K562 (cell line): ENCODE results near the gene CNPY3. TPM values are rescaled to one million over a fixed set of nuclear protein-coding genes. Genes with fewer than 3 reads are reported as not detected.
A peak's percentile ranks its signal among the peaks of the same experiment; 100 is the strongest.

ENCODE experiments used
- ARID1B ChIP-seq: fragments of 450-650 bp; IDR thresholded peaks from 2 replicates; pipeline ENCODE4 v1.6.1; 2016; ENCODE audit warnings: antibody characterized with exemption, mild to moderate bottlenecking, inconsistent platforms
- ATF7 ChIP-seq: fragments of 450-650 bp; IDR thresholded peaks from 2 replicates; pipeline ENCODE4 v1.7.1; 2014; ENCODE audit warnings: mild to moderate bottlenecking, moderate library complexity
- CBX8 ChIP-seq: fragments of 200-600 bp; sonication (generic); IDR thresholded peaks from 2 replicates; pipeline ENCODE4 v1.6.1; 2012; ENCODE audit warnings: borderline replicate concordance, mixed run types, low read depth, mild to moderate bottlenecking, moderate library complexity, mixed read lengths, low read length, control low read depth, inconsistent platforms; ENCODE audit not compliant: poor library complexity, severe bottlenecking; ENCODE audit errors: extremely low read depth
- CEBPB ChIP-seq: fragments of 450-650 bp; IDR thresholded peaks from 2 replicates; pipeline ENCODE4 v1.6.1; 2016; ENCODE audit warnings: missing genetic modification characterization, missing compliant biosample characterization
- CSDE1 ChIP-seq, 2 experiments: fragments of 450-650 bp; IDR thresholded peaks; 2 replicates each; pipeline ENCODE4 v1.6.1; 2016; ENCODE audit warnings: mild to moderate bottlenecking in 1 of 2
- HMG20B ChIP-seq: fragments of 250-450 bp; sonication (Bioruptor Pico); IDR thresholded peaks from 2 replicates; pipeline ENCODE4 v1.5.0; 2021; ENCODE audit warnings: mild to moderate bottlenecking
- MAFF ChIP-seq: IDR thresholded peaks from 2 replicates; pipeline ENCODE4 v1.6.1; 2012; ENCODE audit warnings: low read length, improper control_type of control experiment
- NCOA6 ChIP-seq: fragments of 450-650 bp; IDR thresholded peaks from 2 replicates; pipeline ENCODE4 v1.6.1; 2017; ENCODE audit warnings: mild to moderate bottlenecking
- NR2C2 ChIP-seq, 2 experiments: fragments of 200-800 bp in 1 of 2; sonication (Bioruptor generic) in 1 of 2; sonication (generic) in 1 of 2; formaldehyde crosslinking in 1 of 2; IDR thresholded peaks; 2 replicates each; pipeline versions ENCODE4 v1.6.1 to v1.8.0; 2016 to 2022; ENCODE audit warnings: mild to moderate bottlenecking in 1 of 2, missing compliant biosample characterization in 1 of 2, missing genetic modification characterization in 1 of 2, missing genetic modification reagents in 1 of 2
- NR2F6 ChIP-seq: fragments of 450-650 bp; formaldehyde crosslinking; IDR thresholded peaks from 2 replicates; pipeline ENCODE4 v1.4.0; 2020; ENCODE audit warnings: mild to moderate bottlenecking
- RUNX1 ChIP-seq: sonication (generic); IDR thresholded peaks from 2 replicates; pipeline ENCODE4 v1.6.1; 2016; ENCODE audit warnings: antibody characterized with exemption, low read depth
- TBP ChIP-seq: optimal IDR thresholded peaks from 2 replicates; pipeline ENCODE3; 2011; ENCODE audit warnings: low read depth, low read length, improper control_type of control experiment
- ZNF253 ChIP-seq: fragments of 250-450 bp; sonication (Bioruptor Pico); conservative IDR thresholded peaks from 2 replicates; pipeline ENCODE4 v1.6.1; 2021; ENCODE audit warnings: mild to moderate bottlenecking
- ZNF311 ChIP-seq: fragments of 250-450 bp; sonication (Bioruptor Pico); IDR thresholded peaks from 2 replicates; pipeline ENCODE4 v1.4.0; 2020; ENCODE audit warnings: mild to moderate bottlenecking, moderate library complexity
- polyA plus RNA-seq, 8 experiments: library from polyadenylated mRNA; depleted of rRNA in 4 of 8; stranded (reverse) in 5 of 8; unstranded in 3 of 8; fragments of >200 nt; fragmentation: Nextera tagmentation in 2 of 8; fragmentation: Illumina TruSeq in 1 of 8; extraction: Ambion mirVana in 2 of 8; extraction: Trizol in 1 of 8; gene quantifications; 2 replicates each; pipeline versions ENCODE4 v1.2.1 to v1.2.3, GENCODE V29; 2011 to 2014; ENCODE audit warnings: inconsistent platforms in 1 of 8, missing spikeins in 1 of 8
- total RNA-seq, 7 experiments: library from RNA; depleted of rRNA in 6 of 7; stranded (reverse); fragments of >200 nt in 6 of 7; fragmentation: Illumina TruSeq in 2 of 7; extraction: Trizol in 2 of 7; gene quantifications; 2 replicates each; pipeline versions ENCODE4 v1.2.1 to v1.2.3, GENCODE V29; 2011 to 2021; ENCODE audit warnings: low replicate concordance in 1 of 7
- TF ChIP-seq, protein P1 (sequence below): sonication (generic); formaldehyde crosslinking; IDR thresholded peaks from 2 replicates; pipeline ENCODE4 v1.8.0; 2022; ENCODE audit warnings: mild to moderate bottlenecking, missing genetic modification reagents
- TF ChIP-seq, protein P2 (sequence below): sonication (generic); formaldehyde crosslinking; IDR thresholded peaks from 2 replicates; pipeline ENCODE4 v1.8.0; 2022; ENCODE audit warnings: mild to moderate bottlenecking, missing genetic modification reagents
- TF ChIP-seq, protein P3 (sequence below): conservative IDR thresholded peaks from 2 replicates; pipeline ENCODE4 v1.6.1; 2011; ENCODE audit warnings: low read depth, mild to moderate bottlenecking, low read length; ENCODE audit not compliant: control insufficient read depth
- TF ChIP-seq, protein P4 (sequence below): fragments of 450-650 bp; IDR thresholded peaks from 2 replicates; pipeline ENCODE4 v1.6.1; 2016; ENCODE audit warnings: borderline replicate concordance

Gene CNPY3
- total and polyA plus RNA-seq, 9 of the 15 experiments (the other 6 are each of a cell fraction or from before 2014, with no cell fraction given), result 2.4 to 37.4 (median 21.2) TPM

DNA sequence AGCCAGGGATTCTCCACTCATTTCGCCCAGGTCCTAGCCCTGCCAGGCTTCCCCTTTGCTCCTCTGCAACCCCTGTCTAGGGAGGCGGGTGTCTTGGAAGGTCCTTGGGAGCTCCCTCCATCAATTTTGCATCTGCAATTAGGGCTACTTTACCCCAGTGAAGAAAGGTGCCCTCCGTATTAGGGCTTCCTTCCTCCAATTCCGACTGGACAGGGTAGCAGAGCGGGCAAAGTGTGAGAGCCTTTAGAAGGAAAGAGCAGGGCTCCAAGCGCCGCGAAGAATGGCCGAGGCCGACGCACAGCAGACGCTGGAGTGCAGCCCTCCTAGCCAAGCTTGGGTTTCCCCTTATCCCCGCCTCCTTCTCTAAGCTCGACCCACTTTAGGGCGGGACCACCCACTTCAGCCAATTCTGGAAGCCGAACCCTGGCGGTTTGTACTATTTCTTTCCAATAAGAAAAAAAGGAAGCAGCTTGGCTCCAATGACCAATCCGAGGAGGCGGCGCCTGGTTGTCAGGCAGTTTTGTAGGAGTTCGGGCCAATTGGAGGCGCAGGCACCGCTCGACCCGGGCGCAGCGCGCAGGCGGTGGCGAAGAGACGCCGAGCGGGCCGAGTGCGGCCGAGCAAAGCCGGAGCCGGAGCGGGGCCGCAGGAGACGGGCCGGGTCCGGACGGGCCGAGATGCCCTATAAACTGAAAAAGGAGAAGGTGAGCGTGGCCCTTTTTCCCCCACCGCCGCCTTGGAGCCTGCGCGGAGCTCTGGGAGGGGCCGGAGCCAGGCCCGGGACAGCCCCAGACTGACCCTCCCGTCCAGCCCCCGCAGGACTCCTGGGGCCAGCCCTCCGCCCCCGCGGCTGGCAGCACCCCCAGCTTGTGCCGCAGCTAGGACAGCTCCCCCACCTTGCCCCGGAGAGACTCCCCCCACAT lies 55.0 kb downstream of the CNPY3 start, which contains the start of gene PPP2R5D (continued):
- TF ChIP-seq ATF7, result 0 out of 2 replicates have a peak, but pooled peaks have one; percentile 67
- no peak for TF ChIP-seq CEBPB (tag)
- no peak for TF ChIP-seq ARID1B
- TF ChIP-seq NCOA6, result no peak
- no peak for TF ChIP-seq CBX8
- TF ChIP-seq, protein P1, sequence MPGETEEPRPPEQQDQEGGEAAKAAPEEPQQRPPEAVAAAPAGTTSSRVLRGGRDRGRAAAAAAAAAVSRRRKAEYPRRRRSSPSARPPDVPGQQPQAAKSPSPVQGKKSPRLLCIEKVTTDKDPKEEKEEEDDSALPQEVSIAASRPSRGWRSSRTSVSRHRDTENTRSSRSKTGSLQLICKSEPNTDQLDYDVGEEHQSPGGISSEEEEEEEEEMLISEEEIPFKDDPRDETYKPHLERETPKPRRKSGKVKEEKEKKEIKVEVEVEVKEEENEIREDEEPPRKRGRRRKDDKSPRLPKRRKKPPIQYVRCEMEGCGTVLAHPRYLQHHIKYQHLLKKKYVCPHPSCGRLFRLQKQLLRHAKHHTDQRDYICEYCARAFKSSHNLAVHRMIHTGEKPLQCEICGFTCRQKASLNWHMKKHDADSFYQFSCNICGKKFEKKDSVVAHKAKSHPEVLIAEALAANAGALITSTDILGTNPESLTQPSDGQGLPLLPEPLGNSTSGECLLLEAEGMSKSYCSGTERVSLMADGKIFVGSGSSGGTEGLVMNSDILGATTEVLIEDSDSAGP (CRISPR knock-in tag), result no peak
- TF ChIP-seq HMG20B, result no peak
- 0 out of 2 replicates have a peak, but pooled peaks have one; percentile 10 for TF ChIP-seq NR2C2 (CRISPR knock-in tag; IDR thresholded peaks at IDR 0.05)
- no peak for TF ChIP-seq NR2C2 (tag; IDR thresholded peaks at IDR 0.05)
- TF ChIP-seq MAFF, result no peak
- TF ChIP-seq RUNX1, result no peak
- TF ChIP-seq, protein P2, sequence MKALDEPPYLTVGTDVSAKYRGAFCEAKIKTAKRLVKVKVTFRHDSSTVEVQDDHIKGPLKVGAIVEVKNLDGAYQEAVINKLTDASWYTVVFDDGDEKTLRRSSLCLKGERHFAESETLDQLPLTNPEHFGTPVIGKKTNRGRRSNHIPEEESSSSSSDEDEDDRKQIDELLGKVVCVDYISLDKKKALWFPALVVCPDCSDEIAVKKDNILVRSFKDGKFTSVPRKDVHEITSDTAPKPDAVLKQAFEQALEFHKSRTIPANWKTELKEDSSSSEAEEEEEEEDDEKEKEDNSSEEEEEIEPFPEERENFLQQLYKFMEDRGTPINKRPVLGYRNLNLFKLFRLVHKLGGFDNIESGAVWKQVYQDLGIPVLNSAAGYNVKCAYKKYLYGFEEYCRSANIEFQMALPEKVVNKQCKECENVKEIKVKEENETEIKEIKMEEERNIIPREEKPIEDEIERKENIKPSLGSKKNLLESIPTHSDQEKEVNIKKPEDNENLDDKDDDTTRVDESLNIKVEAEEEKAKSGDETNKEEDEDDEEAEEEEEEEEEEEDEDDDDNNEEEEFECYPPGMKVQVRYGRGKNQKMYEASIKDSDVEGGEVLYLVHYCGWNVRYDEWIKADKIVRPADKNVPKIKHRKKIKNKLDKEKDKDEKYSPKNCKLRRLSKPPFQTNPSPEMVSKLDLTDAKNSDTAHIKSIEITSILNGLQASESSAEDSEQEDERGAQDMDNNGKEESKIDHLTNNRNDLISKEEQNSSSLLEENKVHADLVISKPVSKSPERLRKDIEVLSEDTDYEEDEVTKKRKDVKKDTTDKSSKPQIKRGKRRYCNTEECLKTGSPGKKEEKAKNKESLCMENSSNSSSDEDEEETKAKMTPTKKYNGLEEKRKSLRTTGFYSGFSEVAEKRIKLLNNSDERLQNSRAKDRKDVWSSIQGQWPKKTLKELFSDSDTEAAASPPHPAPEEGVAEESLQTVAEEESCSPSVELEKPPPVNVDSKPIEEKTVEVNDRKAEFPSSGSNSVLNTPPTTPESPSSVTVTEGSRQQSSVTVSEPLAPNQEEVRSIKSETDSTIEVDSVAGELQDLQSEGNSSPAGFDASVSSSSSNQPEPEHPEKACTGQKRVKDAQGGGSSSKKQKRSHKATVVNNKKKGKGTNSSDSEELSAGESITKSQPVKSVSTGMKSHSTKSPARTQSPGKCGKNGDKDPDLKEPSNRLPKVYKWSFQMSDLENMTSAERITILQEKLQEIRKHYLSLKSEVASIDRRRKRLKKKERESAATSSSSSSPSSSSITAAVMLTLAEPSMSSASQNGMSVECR, result no peak
- no peak for TF ChIP-seq ZNF311 (CRISPR knock-in tag)
- TF ChIP-seq, protein P3, sequence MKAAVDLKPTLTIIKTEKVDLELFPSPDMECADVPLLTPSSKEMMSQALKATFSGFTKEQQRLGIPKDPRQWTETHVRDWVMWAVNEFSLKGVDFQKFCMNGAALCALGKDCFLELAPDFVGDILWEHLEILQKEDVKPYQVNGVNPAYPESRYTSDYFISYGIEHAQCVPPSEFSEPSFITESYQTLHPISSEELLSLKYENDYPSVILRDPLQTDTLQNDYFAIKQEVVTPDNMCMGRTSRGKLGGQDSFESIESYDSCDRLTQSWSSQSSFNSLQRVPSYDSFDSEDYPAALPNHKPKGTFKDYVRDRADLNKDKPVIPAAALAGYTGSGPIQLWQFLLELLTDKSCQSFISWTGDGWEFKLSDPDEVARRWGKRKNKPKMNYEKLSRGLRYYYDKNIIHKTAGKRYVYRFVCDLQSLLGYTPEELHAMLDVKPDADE, result no peak
- TF ChIP-seq CSDE1 (IDR thresholded peaks at IDR 0.05), result no peak
- peak; percentile 89 for TF ChIP-seq TBP
- TF ChIP-seq, protein P4, sequence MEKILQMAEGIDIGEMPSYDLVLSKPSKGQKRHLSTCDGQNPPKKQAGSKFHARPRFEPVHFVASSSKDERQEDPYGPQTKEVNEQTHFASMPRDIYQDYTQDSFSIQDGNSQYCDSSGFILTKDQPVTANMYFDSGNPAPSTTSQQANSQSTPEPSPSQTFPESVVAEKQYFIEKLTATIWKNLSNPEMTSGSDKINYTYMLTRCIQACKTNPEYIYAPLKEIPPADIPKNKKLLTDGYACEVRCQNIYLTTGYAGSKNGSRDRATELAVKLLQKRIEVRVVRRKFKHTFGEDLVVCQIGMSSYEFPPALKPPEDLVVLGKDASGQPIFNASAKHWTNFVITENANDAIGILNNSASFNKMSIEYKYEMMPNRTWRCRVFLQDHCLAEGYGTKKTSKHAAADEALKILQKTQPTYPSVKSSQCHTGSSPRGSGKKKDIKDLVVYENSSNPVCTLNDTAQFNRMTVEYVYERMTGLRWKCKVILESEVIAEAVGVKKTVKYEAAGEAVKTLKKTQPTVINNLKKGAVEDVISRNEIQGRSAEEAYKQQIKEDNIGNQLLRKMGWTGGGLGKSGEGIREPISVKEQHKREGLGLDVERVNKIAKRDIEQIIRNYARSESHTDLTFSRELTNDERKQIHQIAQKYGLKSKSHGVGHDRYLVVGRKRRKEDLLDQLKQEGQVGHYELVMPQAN, result no peak
- TF ChIP-seq NR2F6, result no peak
- TF ChIP-seq ZNF253 (CRISPR knock-in tag), result 0 out of 2 replicates have a peak, but pooled peaks have one; percentile 19
